K562 (cell line): ENCODE data around the gene ADAMTSL3.

ENCODE experiments used
- BHLHE40 ChIP-seq: IDR thresholded peaks from 2 replicates; pipeline ENCODE4 v1.6.1; 2011; ENCODE audit warnings: low read length, improper control_type of control experiment
- HDAC3 ChIP-seq: fragments of 450-650 bp; IDR thresholded peaks from 2 replicates; pipeline ENCODE4 v1.6.1; 2018; ENCODE audit warnings: borderline replicate concordance, mild to moderate bottlenecking, moderate library complexity; ENCODE audit not compliant: partially characterized antibody
- PHF20 ChIP-seq: fragments of 450-650 bp; IDR thresholded peaks from 2 replicates; pipeline ENCODE4 v1.6.1; 2018; ENCODE audit not compliant: partially characterized antibody
- SRSF1 ChIP-seq: fragments of 200-400 bp; formaldehyde crosslinking; IDR thresholded peaks from 2 replicates; pipeline ENCODE4 v1.6.1; 2017; ENCODE audit warnings: mild to moderate bottlenecking, low read depth, low read length, moderate library complexity
- YY1 ChIP-seq, 3 experiments: IDR thresholded peaks; 2 replicates each; pipeline ENCODE4 v1.6.1; 2011; ENCODE audit warnings: low read length in 2 of 3, mild to moderate bottlenecking in 2 of 3, moderate library complexity in 2 of 3, borderline replicate concordance in 1 of 3, control low read depth in 1 of 3, low read depth in 1 of 3; ENCODE audit not compliant: insufficient read depth in 3 of 3, insufficient replicate concordance in 2 of 3, control insufficient read depth in 1 of 3, insufficient read length in 1 of 3; ENCODE audit errors: extremely low read depth in 1 of 3
- ZBTB34 ChIP-seq: fragments of 250-450 bp; sonication (Bioruptor Pico); IDR thresholded peaks from 2 replicates; pipeline ENCODE4 v1.8.0; 2021; ENCODE audit warnings: mild to moderate bottlenecking, moderate library complexity
- ZNF282 ChIP-seq: sonication (generic); formaldehyde crosslinking; IDR thresholded peaks from 2 replicates; pipeline ENCODE4 v1.8.1; 2023; ENCODE audit warnings: missing genetic modification reagents
- TF ChIP-seq, protein P1 (sequence below), 3 experiments: IDR thresholded peaks in 2 of 3; conservative IDR thresholded peaks in 1 of 3; 2 replicates each; pipeline ENCODE4 v1.5.1; 2011 to 2012; ENCODE audit warnings: low read length in 3 of 3, mild to moderate bottlenecking in 3 of 3, control low read depth in 2 of 3, improper control_type of control experiment in 1 of 3, inconsistent platforms in 1 of 3, low read depth in 1 of 3, mixed read lengths in 1 of 3, moderate library complexity in 1 of 3; ENCODE audit not compliant: insufficient read depth in 2 of 3

- no peak for TF ChIP-seq YY1 (IDR thresholded peaks at IDR 0.05; ENCODE audit: borderline replicate concordance in 1 of 3, control insufficient read depth in 1 of 3, extremely low read depth in 1 of 3, insufficient read depth in 3 of 3, insufficient read length in 1 of 3, insufficient replicate concordance in 2 of 3, low read depth in 1 of 3, low read length in 2 of 3)
- no peak for TF ChIP-seq BHLHE40
- TF ChIP-seq ZBTB34 (CRISPR knock-in tag): no peak
- TF ChIP-seq SRSF1: no peak
- TF ChIP-seq ZNF282 (CRISPR knock-in tag): no peak
- TF ChIP-seq HDAC3: no peak
- TF ChIP-seq, protein P1, sequence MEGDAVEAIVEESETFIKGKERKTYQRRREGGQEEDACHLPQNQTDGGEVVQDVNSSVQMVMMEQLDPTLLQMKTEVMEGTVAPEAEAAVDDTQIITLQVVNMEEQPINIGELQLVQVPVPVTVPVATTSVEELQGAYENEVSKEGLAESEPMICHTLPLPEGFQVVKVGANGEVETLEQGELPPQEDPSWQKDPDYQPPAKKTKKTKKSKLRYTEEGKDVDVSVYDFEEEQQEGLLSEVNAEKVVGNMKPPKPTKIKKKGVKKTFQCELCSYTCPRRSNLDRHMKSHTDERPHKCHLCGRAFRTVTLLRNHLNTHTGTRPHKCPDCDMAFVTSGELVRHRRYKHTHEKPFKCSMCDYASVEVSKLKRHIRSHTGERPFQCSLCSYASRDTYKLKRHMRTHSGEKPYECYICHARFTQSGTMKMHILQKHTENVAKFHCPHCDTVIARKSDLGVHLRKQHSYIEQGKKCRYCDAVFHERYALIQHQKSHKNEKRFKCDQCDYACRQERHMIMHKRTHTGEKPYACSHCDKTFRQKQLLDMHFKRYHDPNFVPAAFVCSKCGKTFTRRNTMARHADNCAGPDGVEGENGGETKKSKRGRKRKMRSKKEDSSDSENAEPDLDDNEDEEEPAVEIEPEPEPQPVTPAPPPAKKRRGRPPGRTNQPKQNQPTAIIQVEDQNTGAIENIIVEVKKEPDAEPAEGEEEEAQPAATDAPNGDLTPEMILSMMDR (IDR thresholded peaks at IDR 0.05 in 2 of 3, conservative IDR thresholded peaks at IDR 0.05 in 1 of 3; ENCODE audit: insufficient read depth in 2 of 3, low read depth in 1 of 3, low read length in 3 of 3): no peak
- TF ChIP-seq PHF20: no peak
These were observed 2.3 kb downstream of the ADAMTSL3 start for GRCh38 chr15:83656192-83656591.
